Measurements from ENCODE around the gene SMC3. TPM values are rescaled to one million over a fixed set of nuclear protein-coding genes. Genes with fewer than 3 reads are reported as not detected.

Gene SMC3
- total RNA-seq, 2 experiments from 2014 or later: 46.8 to 48.0 TPM

- H3K9me3 Mint-ChIP-seq: no peaks in the 10 kb centered on the region
These were observed 21.4 kb upstream of the SMC3 start for GRCh38 chr10:110546077-110546476.

GRCh38 chr10:110546499-110547110 is 20.9 kb upstream of the SMC3 start:
- no peak for ATAC-seq (ENCODE audit: poor library complexity)

More at GRCh38 chr10:110546077-110546476, 21.4 kb upstream of the SMC3 start:
- ChIA-PET POLR2A (interaction anchor here (1.8 kb wide), 1 partner anchor 241 kb away, joined by 10 read pairs; the partner anchor contains the start of gene SMNDC1), CTCF (interaction anchor here (0.8 to 2.1 kb wide), 2 partner anchors 191 to 240 kb away, joined by 3 to 21 read pairs; partner anchors contain the start of gene SMNDC1)
- Histone ChIP-seq H3K4me3 (ENCODE audit: low read length) (no peak overlapping the region), H3K27me3 (ENCODE audit: control insufficient read depth in 1 of 2, insufficient read depth in 2 of 2, low read length in 2 of 2) (no peaks in the 10 kb centered on the region), H3K27ac (ENCODE audit: low read depth in 1 of 2, low read length in 2 of 2) (no peak overlapping the region), H3K9me3 (ENCODE audit: control insufficient read depth in 1 of 2, insufficient read depth in 1 of 2, low read length in 2 of 2) (no peaks in the 10 kb centered on the region), H3K36me3 (ENCODE audit: insufficient read depth, low read length) (no peaks in the 10 kb centered on the region), H3K4me1 (ENCODE audit: insufficient read depth, low read length) (no peaks in the 10 kb centered on the region)
- H3K4me1 Mint-ChIP-seq (ENCODE audit: low read depth): peaks cover 6% of the 10 kb centered on the region
- intact Hi-C loops (cut with DNase I, micrococcal nuclease): loop anchor here (1.0 to 10.0 kb wide), 7 partner anchors 44 to 664 kb away; no protein-coding TSS in a partner anchor
- H3K36me3 Mint-ChIP-seq (ENCODE audit: low read depth): no peaks in the 10 kb centered on the region
- H3K27ac Mint-ChIP-seq: no peak overlapping the region
- H3K27me3 Mint-ChIP-seq: peaks cover 15% of the 10 kb centered on the region
- no peak for ATAC-seq (ENCODE audit: poor library complexity)
- TF ChIP-seq CTCF (IDR thresholded peaks at IDR 0.05): no peak
- no peak for DNase-seq
- H3K4me3 Mint-ChIP-seq: no peak overlapping the region

More at GRCh38 chr10:110546499-110547110, 20.9 kb upstream of the SMC3 start:
- Histone ChIP-seq H3K4me1 (ENCODE audit: insufficient read depth, low read length) (no peaks in the 10 kb centered on the region), H3K27me3 (ENCODE audit: control insufficient read depth in 1 of 2, insufficient read depth in 2 of 2, low read length in 2 of 2) (peaks cover 0 to 3% of the 10 kb centered on the region in 2 experiments), H3K9me3 (ENCODE audit: control insufficient read depth in 1 of 2, insufficient read depth in 1 of 2, low read length in 2 of 2) (no peaks in the 10 kb centered on the region), H3K4me3 (ENCODE audit: low read length) (no peak overlapping the region), H3K36me3 (ENCODE audit: insufficient read depth, low read length) (no peaks in the 10 kb centered on the region), H3K27ac (ENCODE audit: low read depth in 1 of 2, low read length in 2 of 2) (no peak overlapping the region)
- Mint-ChIP-seq H3K4me3 (no peak overlapping the region), H3K27me3 (peaks cover 17% of the 10 kb centered on the region), H3K4me1 (ENCODE audit: low read depth) (peaks cover 6% of the 10 kb centered on the region), H3K36me3 (ENCODE audit: low read depth) (no peaks in the 10 kb centered on the region), H3K9me3 (no peaks in the 10 kb centered on the region), H3K27ac (no peak overlapping the region)
- intact Hi-C loops (cut with DNase I, micrococcal nuclease): loop anchor here (1.0 to 10.0 kb wide), 9 partner anchors 44 to 664 kb away; no protein-coding TSS in a partner anchor
- CTCF ChIA-PET: interaction anchor here (0.8 to 2.1 kb wide), 6 partner anchors 48 to 245 kb away, joined by 3 to 21 read pairs (median 4); partner anchors contain the start of gene SMNDC1
- no peak for DNase-seq
- TF ChIP-seq CTCF (IDR thresholded peaks at IDR 0.05): no peak
- POLR2A ChIA-PET: interaction anchor here (0.6 to 1.8 kb wide), 4 partner anchors 44 to 242 kb away, joined by 3 to 10 read pairs (median 4); partner anchors contain the start of gene SMNDC1
